EL (cell line): Measurements from ENCODE around the gene UBE3B.
"Not testable (repeated sequence)": the region's sequence is repeated elsewhere in the genome, so short reads cannot be mapped to it uniquely, and the experiment has no call there.

ENCODE experiments used
- DNase-seq: peaks from one replicate; pipeline ENCODE4 v3.0.0-alpha.2; 2016

UBE3B gene

GRCh38 chr12:109451400-109451799 is 26.0 kb upstream of the UBE3B start:
- DNase-seq = no peak

- DNase-seq = no peak
These were observed 24.9 kb upstream of the UBE3B start for GRCh38 chr12:109452489-109452888.

GRCh38 chr12:109455706-109456105 is 21.7 kb upstream of the UBE3B start:
- DNase-seq = peak; percentile 32

- DNase-seq = peak; percentile 41
These were observed 19.3 kb upstream of the UBE3B start for GRCh38 chr12:109458086-109458485.

- no peak for DNase-seq
These were observed 18.6 kb upstream of the UBE3B start for GRCh38 chr12:109458771-109459208.

- no peak for DNase-seq
These were observed 18.2 kb upstream of the UBE3B start for GRCh38 chr12:109459247-109459646.

GRCh38 chr12:109460538-109460937 is 16.9 kb upstream of the UBE3B start:
- no peak for DNase-seq

- DNase-seq = peak; percentile 82
These were observed 16.2 kb upstream of the UBE3B start for GRCh38 chr12:109461049-109461845.

GRCh38 chr12:109461846-109462756 is 15.3 kb upstream of the UBE3B start:
- DNase-seq = peak; percentile 98

- DNase-seq = peak; percentile 98
These were observed 14.4 kb upstream of the UBE3B start for GRCh38 chr12:109462868-109463692.

GRCh38 chr12:109463756-109464155 is 13.7 kb upstream of the UBE3B start:
- peak; percentile 33 for DNase-seq

GRCh38 chr12:109464642-109465351 is 12.6 kb upstream of the UBE3B start:
- no peak for DNase-seq

GRCh38 chr12:109466305-109466704 is 11.1 kb upstream of the UBE3B start:
- no peak for DNase-seq

- DNase-seq = no peak
These were observed 10.6 kb upstream of the UBE3B start for GRCh38 chr12:109466821-109467220.

GRCh38 chr12:109467978-109468676 is 9.3 kb upstream of the UBE3B start:
- DNase-seq = no peak

GRCh38 chr12:109469517-109469916 is 7.9 kb upstream of the UBE3B start:
- DNase-seq = peak; percentile 62

- no peak for DNase-seq
These were observed 4.4 kb upstream of the UBE3B start for GRCh38 chr12:109473006-109473405.

- not testable (repeated sequence) for DNase-seq
These were observed 3.7 kb upstream of the UBE3B start for GRCh38 chr12:109473526-109474270.

GRCh38 chr12:109475121-109475520 is 2.3 kb upstream of the UBE3B start:
- DNase-seq = no peak

GRCh38 chr12:109475993-109476806 is 1.2 kb upstream of the UBE3B start:
- DNase-seq = no peak
